ENCODE data around the gene RPS5. TPM values are rescaled to one million over a fixed set of nuclear protein-coding genes. Genes with fewer than 3 reads are reported as not detected.

RPS5 gene
- total and polyA plus RNA-seq, 9 of the 15 experiments (the other 6 are each of a cell fraction or from before 2014, with no cell fraction given): 1,228 to 3,570 (median 2,484) TPM

DNA sequence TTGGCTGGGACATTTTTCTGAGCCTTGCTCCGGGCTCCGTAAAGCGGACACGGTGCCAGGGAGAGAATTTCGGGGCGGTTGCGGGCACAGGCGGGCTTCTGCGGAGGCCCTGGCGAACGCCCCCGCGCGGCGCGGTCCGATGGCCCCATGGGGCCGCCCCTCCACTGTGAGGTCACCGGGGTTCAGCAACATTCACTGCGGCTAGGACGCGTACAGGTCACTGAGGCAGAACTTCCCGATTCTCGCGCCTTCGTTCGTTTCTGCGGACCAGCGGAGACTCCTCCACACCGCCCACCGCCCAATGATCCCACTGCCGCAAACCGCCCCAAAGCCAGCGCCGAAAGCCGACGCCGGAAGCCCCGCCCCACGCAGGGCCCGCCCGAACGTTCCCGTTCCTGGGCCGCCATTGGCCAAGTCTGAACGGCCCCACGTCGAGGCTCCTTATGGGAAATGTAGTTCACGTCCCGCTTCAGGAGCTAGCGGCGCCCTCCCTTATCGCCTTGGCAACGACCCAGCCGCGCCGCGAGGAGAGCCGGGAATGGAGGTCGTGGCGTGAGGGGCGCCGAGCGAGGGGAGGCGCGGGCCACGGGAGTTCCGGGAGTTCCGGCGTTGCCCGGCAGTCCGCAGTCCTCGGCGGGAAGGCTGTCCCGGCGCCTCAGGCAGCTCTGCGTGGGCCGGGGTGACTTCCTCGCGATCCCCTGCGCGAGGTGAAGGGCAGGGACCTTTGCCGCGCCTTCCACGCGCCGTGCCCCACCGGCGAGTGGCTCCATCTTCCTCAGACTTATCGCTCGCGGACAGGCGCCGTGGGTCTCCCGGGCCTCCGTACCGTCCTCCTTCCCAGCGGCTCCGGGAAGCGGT is 21.3 kb downstream of the RPS5 start, which contains the start of gene ZNF584 (continued):
- TF ChIP-seq SAFB (IDR thresholded peaks at IDR 0.05; ENCODE audit: borderline replicate concordance, low read depth, low read length): peak; percentile 97
- TF ChIP-seq, protein P1, sequence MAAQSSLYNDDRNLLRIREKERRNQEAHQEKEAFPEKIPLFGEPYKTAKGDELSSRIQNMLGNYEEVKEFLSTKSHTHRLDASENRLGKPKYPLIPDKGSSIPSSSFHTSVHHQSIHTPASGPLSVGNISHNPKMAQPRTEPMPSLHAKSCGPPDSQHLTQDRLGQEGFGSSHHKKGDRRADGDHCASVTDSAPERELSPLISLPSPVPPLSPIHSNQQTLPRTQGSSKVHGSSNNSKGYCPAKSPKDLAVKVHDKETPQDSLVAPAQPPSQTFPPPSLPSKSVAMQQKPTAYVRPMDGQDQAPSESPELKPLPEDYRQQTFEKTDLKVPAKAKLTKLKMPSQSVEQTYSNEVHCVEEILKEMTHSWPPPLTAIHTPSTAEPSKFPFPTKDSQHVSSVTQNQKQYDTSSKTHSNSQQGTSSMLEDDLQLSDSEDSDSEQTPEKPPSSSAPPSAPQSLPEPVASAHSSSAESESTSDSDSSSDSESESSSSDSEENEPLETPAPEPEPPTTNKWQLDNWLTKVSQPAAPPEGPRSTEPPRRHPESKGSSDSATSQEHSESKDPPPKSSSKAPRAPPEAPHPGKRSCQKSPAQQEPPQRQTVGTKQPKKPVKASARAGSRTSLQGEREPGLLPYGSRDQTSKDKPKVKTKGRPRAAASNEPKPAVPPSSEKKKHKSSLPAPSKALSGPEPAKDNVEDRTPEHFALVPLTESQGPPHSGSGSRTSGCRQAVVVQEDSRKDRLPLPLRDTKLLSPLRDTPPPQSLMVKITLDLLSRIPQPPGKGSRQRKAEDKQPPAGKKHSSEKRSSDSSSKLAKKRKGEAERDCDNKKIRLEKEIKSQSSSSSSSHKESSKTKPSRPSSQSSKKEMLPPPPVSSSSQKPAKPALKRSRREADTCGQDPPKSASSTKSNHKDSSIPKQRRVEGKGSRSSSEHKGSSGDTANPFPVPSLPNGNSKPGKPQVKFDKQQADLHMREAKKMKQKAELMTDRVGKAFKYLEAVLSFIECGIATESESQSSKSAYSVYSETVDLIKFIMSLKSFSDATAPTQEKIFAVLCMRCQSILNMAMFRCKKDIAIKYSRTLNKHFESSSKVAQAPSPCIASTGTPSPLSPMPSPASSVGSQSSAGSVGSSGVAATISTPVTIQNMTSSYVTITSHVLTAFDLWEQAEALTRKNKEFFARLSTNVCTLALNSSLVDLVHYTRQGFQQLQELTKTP (IDR thresholded peaks at IDR 0.05; ENCODE audit: low read depth in 1 of 2, partially characterized antibody in 2 of 2): peak in 1 of 2 experiments; percentile 90
- TF ChIP-seq MXI1 (IDR thresholded peaks at IDR 0.05; ENCODE audit: low read depth, low read length): peak; percentile 85
- no peak for TF ChIP-seq ZNF23 (CRISPR knock-in tag; IDR thresholded peaks at IDR 0.05)
- no peak; the same call in 1 of the 2 replicates for TF ChIP-seq BACH1 (tag; IDR thresholded peaks at IDR 0.05)
- no peak for TF ChIP-seq ZNF586 (CRISPR knock-in tag; conservative IDR thresholded peaks at IDR 0.05)
- TF ChIP-seq, protein P2, sequence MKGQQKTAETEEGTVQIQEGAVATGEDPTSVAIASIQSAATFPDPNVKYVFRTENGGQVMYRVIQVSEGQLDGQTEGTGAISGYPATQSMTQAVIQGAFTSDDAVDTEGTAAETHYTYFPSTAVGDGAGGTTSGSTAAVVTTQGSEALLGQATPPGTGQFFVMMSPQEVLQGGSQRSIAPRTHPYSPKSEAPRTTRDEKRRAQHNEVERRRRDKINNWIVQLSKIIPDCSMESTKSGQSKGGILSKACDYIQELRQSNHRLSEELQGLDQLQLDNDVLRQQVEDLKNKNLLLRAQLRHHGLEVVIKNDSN (CRISPR knock-in tag; IDR thresholded peaks at IDR 0.05): no peak
- no peak for TF ChIP-seq NFE2L1 (tag; IDR thresholded peaks at IDR 0.05; ENCODE audit: borderline replicate concordance, low read depth)
- no peak for TF ChIP-seq ZNF146 (CRISPR knock-in tag; IDR thresholded peaks at IDR 0.05; ENCODE audit: unreplicated experiment)
- TF ChIP-seq MEIS2 (IDR thresholded peaks at IDR 0.05; ENCODE audit: partially characterized antibody): peak; percentile 33
